GM12878 (cell line): Measurements from ENCODE around the gene CAMK1.

ENCODE experiments used
- BHLHE40 ChIP-seq, 2 experiments: fragments of 450-650 bp in 1 of 2; IDR thresholded peaks; 2 replicates each; pipeline ENCODE4 v1.6.1; 2011 to 2017; ENCODE audit warnings: low read depth in 2 of 2, borderline replicate concordance in 1 of 2, improper control_type of control experiment in 1 of 2, low read length in 1 of 2, mild to moderate bottlenecking in 1 of 2
- CEBPB ChIP-seq, 2 experiments: fragments of 150-350 bp in 1 of 2; IDR thresholded peaks; 2 replicates each; pipeline ENCODE4 v1.6.1; 2012 to 2014; ENCODE audit warnings: low read depth in 2 of 2, low read length in 2 of 2, borderline replicate concordance in 1 of 2, inconsistent platforms in 1 of 2
- CTCF ChIP-seq, 3 experiments: IDR thresholded peaks in 2 of 3; conservative IDR thresholded peaks in 1 of 3; 2 replicates each; pipeline ENCODE4 v1.5.1; 2011; ENCODE audit warnings: low read depth in 3 of 3, low read length in 3 of 3, mild to moderate bottlenecking in 3 of 3, control low read depth in 2 of 3, moderate library complexity in 2 of 3, inconsistent platforms in 1 of 3, mixed read lengths in 1 of 3; ENCODE audit not compliant: control insufficient read depth in 2 of 3, insufficient read depth in 1 of 3; ENCODE audit errors: extremely low read depth in 1 of 3
- DPF2 ChIP-seq: fragments of 450-650 bp; IDR thresholded peaks from 2 replicates; pipeline ENCODE4 v1.6.1; 2017; ENCODE audit warnings: mild to moderate bottlenecking
- ESRRA ChIP-seq: IDR thresholded peaks from 2 replicates; pipeline ENCODE4 v1.6.1; 2012; ENCODE audit warnings: mild to moderate bottlenecking, low read length, improper control_type of control experiment
- POLR2A ChIP-seq: IDR thresholded peaks from 2 replicates; pipeline ENCODE4 v1.6.1; 2011; ENCODE audit warnings: low read depth, mild to moderate bottlenecking, low read length
- POLR2AphosphoS5 ChIP-seq: IDR thresholded peaks from 2 replicates; pipeline ENCODE4 v1.6.1; 2011; ENCODE audit warnings: mild to moderate bottlenecking, low read length, inconsistent platforms
- SRF ChIP-seq, 2 experiments: IDR thresholded peaks; 2 replicates each; pipeline ENCODE4 v1.6.1; 2011; ENCODE audit warnings: low read depth in 2 of 2, low read length in 2 of 2, mild to moderate bottlenecking in 1 of 2, moderate library complexity in 1 of 2
- TAF1 ChIP-seq: IDR thresholded peaks from 2 replicates; pipeline ENCODE4 v1.6.1; 2011; ENCODE audit warnings: mild to moderate bottlenecking, low read depth, low read length, borderline replicate concordance
- YY1 ChIP-seq: IDR thresholded peaks from 2 replicates; pipeline ENCODE4 v1.6.1; 2011; ENCODE audit warnings: low read depth, mild to moderate bottlenecking, low read length
- ZNF24 ChIP-seq: fragments of 450-650 bp; IDR thresholded peaks from 2 replicates; pipeline ENCODE4 v1.6.1; 2017; ENCODE audit warnings: antibody characterized with exemption, mild to moderate bottlenecking
- ZNF274 ChIP-seq: IDR thresholded peaks from one replicate; pipeline ENCODE4 v1.8.0; 2011; ENCODE audit not compliant: insufficient read length, insufficient read depth
- TF ChIP-seq, protein P1 (sequence below): fragments of 450-650 bp; formaldehyde crosslinking; IDR thresholded peaks from 2 replicates; pipeline ENCODE4 v1.5.0; 2022; ENCODE audit warnings: mild to moderate bottlenecking, missing genetic modification characterization

DNA sequence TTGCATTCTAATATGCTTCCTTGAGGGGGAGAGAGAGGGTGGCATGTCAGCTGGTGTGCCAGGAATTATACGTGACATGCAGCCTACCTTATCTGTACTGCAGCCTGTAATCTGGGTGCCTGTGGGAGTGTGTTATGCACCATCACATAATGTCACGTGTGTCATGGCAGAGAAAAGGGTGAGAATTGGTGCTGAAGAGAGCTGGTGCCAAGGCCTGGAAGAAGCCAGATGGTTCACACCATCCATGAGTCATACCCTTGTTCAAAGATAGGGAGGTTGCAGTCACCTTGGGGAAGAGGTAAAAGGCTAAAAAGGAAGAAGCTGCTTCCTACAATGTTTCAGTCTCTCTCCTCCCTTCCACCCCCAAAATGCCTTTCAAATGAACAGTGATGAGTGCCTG lies 32.9 kb downstream of the CAMK1 start:
- TF ChIP-seq CTCF (IDR thresholded peaks at IDR 0.05 in 2 of 3, conservative IDR thresholded peaks at IDR 0.05 in 1 of 3; ENCODE audit: control insufficient read depth in 2 of 3, extremely low read depth in 1 of 3, insufficient read depth in 1 of 3, low read depth in 3 of 3, low read length in 3 of 3) (no peak), ZNF24 (no peak), ESRRA (no peak), ZNF274 (no peak), CEBPB (IDR thresholded peaks at IDR 0.05; ENCODE audit: borderline replicate concordance in 1 of 2, low read depth in 2 of 2, low read length in 2 of 2) (no peak), YY1 (no peak), TAF1 (no peak), SRF (IDR thresholded peaks at IDR 0.05; ENCODE audit: low read depth in 2 of 2, low read length in 2 of 2) (no peak), POLR2AphosphoS5 (no peak), BHLHE40 (IDR thresholded peaks at IDR 0.05; ENCODE audit: borderline replicate concordance in 1 of 2, low read depth in 2 of 2, low read length in 1 of 2) (no peak), POLR2A (no peak), DPF2 (no peak)
- TF ChIP-seq, protein P1, sequence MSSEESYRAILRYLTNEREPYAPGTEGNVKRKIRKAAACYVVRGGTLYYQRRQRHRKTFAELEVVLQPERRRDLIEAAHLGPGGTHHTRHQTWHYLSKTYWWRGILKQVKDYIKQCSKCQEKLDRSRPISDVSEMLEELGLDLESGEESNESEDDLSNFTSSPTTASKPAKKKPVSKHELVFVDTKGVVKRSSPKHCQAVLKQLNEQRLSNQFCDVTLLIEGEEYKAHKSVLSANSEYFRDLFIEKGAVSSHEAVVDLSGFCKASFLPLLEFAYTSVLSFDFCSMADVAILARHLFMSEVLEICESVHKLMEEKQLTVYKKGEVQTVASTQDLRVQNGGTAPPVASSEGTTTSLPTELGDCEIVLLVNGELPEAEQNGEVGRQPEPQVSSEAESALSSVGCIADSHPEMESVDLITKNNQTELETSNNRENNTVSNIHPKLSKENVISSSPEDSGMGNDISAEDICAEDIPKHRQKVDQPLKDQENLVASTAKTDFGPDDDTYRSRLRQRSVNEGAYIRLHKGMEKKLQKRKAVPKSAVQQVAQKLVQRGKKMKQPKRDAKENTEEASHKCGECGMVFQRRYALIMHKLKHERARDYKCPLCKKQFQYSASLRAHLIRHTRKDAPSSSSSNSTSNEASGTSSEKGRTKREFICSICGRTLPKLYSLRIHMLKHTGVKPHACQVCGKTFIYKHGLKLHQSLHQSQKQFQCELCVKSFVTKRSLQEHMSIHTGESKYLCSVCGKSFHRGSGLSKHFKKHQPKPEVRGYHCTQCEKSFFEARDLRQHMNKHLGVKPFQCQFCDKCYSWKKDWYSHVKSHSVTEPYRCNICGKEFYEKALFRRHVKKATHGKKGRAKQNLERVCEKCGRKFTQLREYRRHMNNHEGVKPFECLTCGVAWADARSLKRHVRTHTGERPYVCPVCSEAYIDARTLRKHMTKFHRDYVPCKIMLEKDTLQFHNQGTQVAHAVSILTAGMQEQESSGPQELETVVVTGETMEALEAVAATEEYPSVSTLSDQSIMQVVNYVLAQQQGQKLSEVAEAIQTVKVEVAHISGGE (CRISPR knock-in tag): no peak
